H9 (cell line): ENCODE data around the gene ENTPD1. TPM values are rescaled to one million over a fixed set of nuclear protein-coding genes. Genes with fewer than 3 reads are reported as not detected.

Experiments used
- DNase-seq: peaks from one replicate; pipeline ENCODE4 v3.0.0-alpha.2; 2017
- H2AFZ ChIP-seq: one replicate; pipeline ENCODE4 v1.6.1; 2013; ENCODE audit warnings: mild to moderate bottlenecking, low read length, control low read depth, moderate library complexity
- H2AK5ac ChIP-seq: 2 replicates; pipeline ENCODE4 v1.6.1; 2013; ENCODE audit warnings: low read length, control low read depth, mixed read lengths; ENCODE audit not compliant: insufficient read length
- H2BK120ac ChIP-seq: one replicate; pipeline ENCODE4 v1.6.1; 2013; ENCODE audit warnings: low read depth, mild to moderate bottlenecking, low read length, control low read depth, inconsistent platforms; ENCODE audit not compliant: poor library complexity, severe bottlenecking
- H2BK12ac ChIP-seq: 2 replicates; pipeline ENCODE4 v1.6.1; 2013; ENCODE audit warnings: low read length, control low read depth, mixed read lengths, low read depth; ENCODE audit not compliant: insufficient read length
- H2BK15ac ChIP-seq: 2 replicates; pipeline ENCODE4 v1.6.1; 2013; ENCODE audit warnings: low read depth, low read length, control low read depth
- H2BK20ac ChIP-seq: one replicate; pipeline ENCODE4 v1.6.1; 2013; ENCODE audit warnings: low read depth, mild to moderate bottlenecking, low read length, control low read depth, inconsistent platforms; ENCODE audit not compliant: poor library complexity, severe bottlenecking
- H2BK5ac ChIP-seq: 2 replicates; pipeline ENCODE4 v1.6.1; 2013; ENCODE audit warnings: low read length, control low read depth, mixed read lengths; ENCODE audit not compliant: insufficient read length
- H3K14ac ChIP-seq: 2 replicates; pipeline ENCODE4 v1.6.1; 2013; ENCODE audit warnings: low read length, control low read depth; ENCODE audit not compliant: insufficient read depth
- H3K18ac ChIP-seq: 2 replicates; pipeline ENCODE4 v1.6.1; 2013; ENCODE audit warnings: low read depth, mild to moderate bottlenecking, mixed read lengths, low read length, control low read depth; ENCODE audit not compliant: insufficient read length
- H3K23ac ChIP-seq: 2 replicates; pipeline ENCODE4 v1.6.1; 2013; ENCODE audit warnings: low read length, control low read depth, mixed read lengths, low read depth; ENCODE audit not compliant: insufficient read length
- H3K23me2 ChIP-seq: 2 replicates; pipeline ENCODE4 v1.6.1; 2013; ENCODE audit warnings: low read depth, mild to moderate bottlenecking, mixed read lengths, low read length, control low read depth; ENCODE audit not compliant: insufficient read length, poor library complexity, severe bottlenecking
- H3K27ac ChIP-seq: 2 replicates; pipeline ENCODE4 v1.5.1; 2013; ENCODE audit warnings: low read length, control low read depth, mixed read lengths, low read depth; ENCODE audit not compliant: insufficient read length
- H3K27me3 ChIP-seq: 2 replicates; pipeline ENCODE4 v1.6.1; 2013; ENCODE audit warnings: low read length, control low read depth, inconsistent platforms; ENCODE audit not compliant: insufficient read depth
- H3K4ac ChIP-seq: 2 replicates; pipeline ENCODE4 v1.6.1; 2013; ENCODE audit warnings: low read depth, mild to moderate bottlenecking, control low read depth, inconsistent platforms, low read length, moderate library complexity
- H3K4me1 ChIP-seq: 2 replicates; pipeline ENCODE4 v1.6.1; 2013; ENCODE audit warnings: low read length, control low read depth, inconsistent platforms; ENCODE audit not compliant: insufficient read depth
- H3K4me2 ChIP-seq: 2 replicates; pipeline ENCODE4 v1.6.1; 2013; ENCODE audit warnings: low read length, control low read depth, mixed read lengths; ENCODE audit not compliant: insufficient read length, insufficient read depth
- H3K56ac ChIP-seq: 2 replicates; pipeline ENCODE4 v1.6.1; 2013; ENCODE audit warnings: low read depth, mild to moderate bottlenecking, mixed read lengths, low read length, control low read depth; ENCODE audit not compliant: insufficient read length
- H3K79me1 ChIP-seq: 2 replicates; pipeline ENCODE4 v1.6.1; 2013; ENCODE audit warnings: low read depth, mild to moderate bottlenecking, moderate library complexity, low read length, control low read depth, inconsistent platforms; ENCODE audit not compliant: insufficient read depth, poor library complexity, severe bottlenecking
- H3K79me2 ChIP-seq: 2 replicates; pipeline ENCODE4 v1.6.1; 2013; ENCODE audit warnings: low read length, control low read depth, inconsistent platforms; ENCODE audit not compliant: insufficient read depth
- H3K9ac ChIP-seq: 2 replicates; pipeline ENCODE4 v1.6.1; 2013; ENCODE audit warnings: low read length, control low read depth, mixed read lengths; ENCODE audit not compliant: insufficient read length; ENCODE audit errors: extremely low read depth
- H3K9me3 ChIP-seq: one replicate; pipeline ENCODE4 v1.6.1; 2013; ENCODE audit warnings: low read depth, low read length, inconsistent platforms; ENCODE audit not compliant: control insufficient read depth
- H3T11ph ChIP-seq: one replicate; pipeline ENCODE4 v1.6.1; 2013; ENCODE audit warnings: mild to moderate bottlenecking, low read length, control low read depth, inconsistent platforms
- H4K20me1 ChIP-seq: one replicate; pipeline ENCODE4 v1.6.1; 2013; ENCODE audit not compliant: control insufficient read depth, insufficient read length, insufficient read depth
- H4K5ac ChIP-seq: 2 replicates; pipeline ENCODE4 v1.6.1; 2013; ENCODE audit warnings: low read depth, mild to moderate bottlenecking, mixed read lengths, low read length, control low read depth; ENCODE audit not compliant: insufficient read length
- H4K8ac ChIP-seq: replicated peaks from 2 replicates; pipeline ENCODE4 v1.6.1; 2013; ENCODE audit warnings: low read length, control low read depth, mixed read lengths, low read depth; ENCODE audit not compliant: insufficient read length
- H4K91ac ChIP-seq: 2 replicates; pipeline ENCODE4 v1.6.1; 2013; ENCODE audit warnings: low read depth, mild to moderate bottlenecking, moderate library complexity, mixed read lengths, low read length, control low read depth; ENCODE audit not compliant: insufficient read length
- H3K27ac Mint-ChIP-seq, 3 experiments: 2 replicates in 2 of 3; 3 replicates in 1 of 3; pipeline ENCODE4 v1.8.0; 2020 to 2021; ENCODE audit warnings: mixed read lengths in 3 of 3, mild to moderate bottlenecking in 1 of 3, moderate library complexity in 1 of 3
- H3K27me3 Mint-ChIP-seq: 2 replicates; pipeline ENCODE4 v1.8.0; 2021; ENCODE audit warnings: low read depth, mild to moderate bottlenecking, moderate library complexity, mixed read lengths
- H3K36me3 Mint-ChIP-seq, 3 experiments: 2 replicates in 2 of 3; 3 replicates in 1 of 3; pipeline ENCODE4 v1.8.0; 2020 to 2021; ENCODE audit warnings: low read depth in 3 of 3, mixed read lengths in 3 of 3; ENCODE audit not compliant: insufficient read depth in 1 of 3
- H3K4me1 Mint-ChIP-seq, 2 experiments: 2 replicates each; pipeline ENCODE4 v1.8.0; 2020; ENCODE audit warnings: mixed read lengths in 2 of 2
- H3K4me3 Mint-ChIP-seq, 2 experiments: 2 replicates in 1 of 2; 3 replicates in 1 of 2; pipeline ENCODE4 v1.8.0; 2020 to 2021; ENCODE audit warnings: mild to moderate bottlenecking in 2 of 2, mixed read lengths in 2 of 2, moderate library complexity in 1 of 2
- H3K9me3 Mint-ChIP-seq, 2 experiments: 2 replicates in 1 of 2; 3 replicates in 1 of 2; pipeline ENCODE4 v1.8.0; 2020; ENCODE audit warnings: mild to moderate bottlenecking in 2 of 2, mixed read lengths in 2 of 2, moderate library complexity in 1 of 2
- CTCF ChIP-seq: fragments of 200-600 bp; sonication (generic); conservative IDR thresholded peaks from 3 replicates; pipeline ENCODE4 v1.8.0; 2021; ENCODE audit warnings: antibody characterized with exemption, mild to moderate bottlenecking
- WGBS: extraction: QIAGEN DNeasy Blood & Tissue Kit; methylation state at CpG from one replicate; pipeline ENCODE4 v1.1.7; 2013; ENCODE audit warnings: missing lambda C conversion rate, low lambda C conversion rate, mixed read lengths; ENCODE audit not compliant: insufficient read length; ENCODE audit errors: extremely low coverage; 5-methylcytosine and 5-hydroxymethylcytosine counted together
- total RNA-seq: library from RNA; stranded (reverse); gene quantifications from 2 replicates; pipeline ENCODE4 v1.2.1, GENCODE V29; 2021

The ENTPD1 gene
- total RNA-seq, 1 experiment from 2014 or later = 1.9 TPM

GRCh38 chr10:95872158-95872711 lies 116.3 kb downstream of the ENTPD1 start:
- H3K56ac ChIP-seq = no peak overlapping the region
- no peak for DNase-seq
- H2AK5ac ChIP-seq = no peak overlapping the region
- H3K4me1 Mint-ChIP-seq = peaks cover 11% of the 10 kb centered on the region in 2 experiments
- H3K23me2 ChIP-seq = no peaks in the 10 kb centered on the region
- H2AFZ ChIP-seq = no peak overlapping the region
- H4K8ac ChIP-seq = no peak overlapping the region
- no peaks in the 10 kb centered on the region for H3K4me1 ChIP-seq
- WGBS = no CpG with 5 or more reads among the region's 2 CpGs
- H3K79me2 ChIP-seq = no peaks in the 10 kb centered on the region
- peaks cover 40 to 46% (median 44%) of the 10 kb centered on the region in 3 experiments for H3K36me3 Mint-ChIP-seq
- H3K27ac Mint-ChIP-seq = no peak overlapping the region
- no peak overlapping the region for H3K18ac ChIP-seq
- no peak overlapping the region for H3K4me3 Mint-ChIP-seq
- no peaks in the 10 kb centered on the region for H3K27me3 Mint-ChIP-seq
- no peak overlapping the region for H3K4me2 ChIP-seq
- no peak overlapping the region for H2BK12ac ChIP-seq
- H2BK5ac ChIP-seq = no peak overlapping the region
- no peaks in the 10 kb centered on the region for H4K20me1 ChIP-seq
- no peak overlapping the region for H3K14ac ChIP-seq
- no peak overlapping the region for H3K9ac ChIP-seq
- no peak overlapping the region for H3K23ac ChIP-seq
- H2BK20ac ChIP-seq = no peak overlapping the region
- no peak for TF ChIP-seq CTCF
- H4K5ac ChIP-seq = no peak overlapping the region
- H3K9me3 Mint-ChIP-seq = peaks cover 22% of the 10 kb centered on the region in 2 experiments
- no peak overlapping the region for H2BK120ac ChIP-seq
- no peak overlapping the region for H3K27ac ChIP-seq
- no peaks in the 10 kb centered on the region for H3K9me3 ChIP-seq
- no peaks in the 10 kb centered on the region for H3K79me1 ChIP-seq
- no peaks in the 10 kb centered on the region for H3K27me3 ChIP-seq
- H3T11ph ChIP-seq = no peak overlapping the region
- no peak overlapping the region for H2BK15ac ChIP-seq
- no peak overlapping the region for H4K91ac ChIP-seq
- no peak overlapping the region for H3K4ac ChIP-seq
